ENCODE data around the gene MS4A8.

The MS4A8 gene

DNA sequence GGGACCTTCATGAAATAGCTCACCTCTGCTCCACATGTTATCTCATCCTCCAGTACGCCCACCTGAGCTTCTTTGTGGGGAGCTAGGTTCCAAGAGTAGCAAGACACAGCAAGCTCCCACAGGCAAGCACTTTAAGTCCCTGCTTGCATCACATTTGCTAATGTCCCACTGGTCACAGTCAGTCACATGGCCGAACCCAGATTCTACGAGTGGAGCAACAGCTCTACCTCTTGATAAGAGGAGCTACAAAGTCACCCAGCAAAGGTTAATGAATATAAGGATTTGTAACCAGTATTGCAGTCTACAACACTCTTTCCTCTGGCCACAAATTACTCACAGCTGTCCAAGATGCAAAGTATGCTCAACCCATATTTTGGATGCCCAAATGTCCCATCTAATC is 42.0 kb downstream of the MS4A8 start:
- Histone ChIP-seq H3K27ac (no peak overlapping the region), H3K4me1 (ENCODE audit: low read depth, poor library complexity, severe bottlenecking) (peaks cover 11% of the 10 kb centered on the region), H4K20me1 (ENCODE audit: insufficient read depth) (no peaks in the 10 kb centered on the region), H3K4me2 (no peak overlapping the region), H3K4me3 (IDR thresholded peaks at IDR 0.05; ENCODE audit: insufficient read depth, low read depth, low read length) (no peak overlapping the region), H3K36me3 (ENCODE audit: insufficient read depth) (no peaks in the 10 kb centered on the region), H2AFZ (ENCODE audit: low read depth) (no peak overlapping the region), H3K79me2 (ENCODE audit: insufficient read depth, low read depth) (no peaks in the 10 kb centered on the region), H3K9ac (no peak overlapping the region), H3K27me3 (ENCODE audit: insufficient read depth, low read depth) (no peaks in the 10 kb centered on the region)
- TF ChIP-seq, protein P1, sequence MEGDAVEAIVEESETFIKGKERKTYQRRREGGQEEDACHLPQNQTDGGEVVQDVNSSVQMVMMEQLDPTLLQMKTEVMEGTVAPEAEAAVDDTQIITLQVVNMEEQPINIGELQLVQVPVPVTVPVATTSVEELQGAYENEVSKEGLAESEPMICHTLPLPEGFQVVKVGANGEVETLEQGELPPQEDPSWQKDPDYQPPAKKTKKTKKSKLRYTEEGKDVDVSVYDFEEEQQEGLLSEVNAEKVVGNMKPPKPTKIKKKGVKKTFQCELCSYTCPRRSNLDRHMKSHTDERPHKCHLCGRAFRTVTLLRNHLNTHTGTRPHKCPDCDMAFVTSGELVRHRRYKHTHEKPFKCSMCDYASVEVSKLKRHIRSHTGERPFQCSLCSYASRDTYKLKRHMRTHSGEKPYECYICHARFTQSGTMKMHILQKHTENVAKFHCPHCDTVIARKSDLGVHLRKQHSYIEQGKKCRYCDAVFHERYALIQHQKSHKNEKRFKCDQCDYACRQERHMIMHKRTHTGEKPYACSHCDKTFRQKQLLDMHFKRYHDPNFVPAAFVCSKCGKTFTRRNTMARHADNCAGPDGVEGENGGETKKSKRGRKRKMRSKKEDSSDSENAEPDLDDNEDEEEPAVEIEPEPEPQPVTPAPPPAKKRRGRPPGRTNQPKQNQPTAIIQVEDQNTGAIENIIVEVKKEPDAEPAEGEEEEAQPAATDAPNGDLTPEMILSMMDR (conservative IDR thresholded peaks at IDR 0.05; ENCODE audit: low read depth, low read length) = no peak

DNA sequence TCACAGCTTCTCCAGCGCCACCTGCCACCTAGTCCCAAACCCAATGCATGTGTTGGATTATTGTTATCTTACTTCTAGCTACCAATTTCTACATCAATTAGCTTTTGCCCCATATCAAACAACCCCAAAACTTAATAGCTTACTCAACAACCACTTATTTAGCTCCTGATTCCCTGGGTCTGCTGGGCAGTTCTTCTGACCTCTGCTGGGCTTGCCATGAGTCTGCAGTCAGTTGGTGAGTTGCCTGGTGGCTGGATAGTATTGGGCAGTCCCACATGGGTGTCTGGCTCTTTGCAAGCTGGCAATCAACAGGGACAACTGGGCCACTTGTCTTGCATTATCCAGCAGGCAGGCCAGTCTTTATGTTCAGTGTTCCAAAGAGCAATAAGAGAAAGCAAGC is 43.6 kb downstream of the MS4A8 start:
- no peaks in the 10 kb centered on the region for H3K27me3 ChIP-seq (ENCODE audit: insufficient read depth, low read depth)
- H3K79me2 ChIP-seq (ENCODE audit: insufficient read depth, low read depth) = no peaks in the 10 kb centered on the region
- TF ChIP-seq, protein P1 (conservative IDR thresholded peaks at IDR 0.05; ENCODE audit: low read depth, low read length) = no peak
- no peaks in the 10 kb centered on the region for H4K20me1 ChIP-seq (ENCODE audit: insufficient read depth)
- H3K4me2 ChIP-seq = no peak overlapping the region
- no peak overlapping the region for H2AFZ ChIP-seq (ENCODE audit: low read depth)
- H3K9ac ChIP-seq = no peak overlapping the region
- H3K4me3 ChIP-seq (IDR thresholded peaks at IDR 0.05; ENCODE audit: insufficient read depth, low read depth, low read length) = no peak overlapping the region
- no peaks in the 10 kb centered on the region for H3K36me3 ChIP-seq (ENCODE audit: insufficient read depth)
- peaks cover 11% of the 10 kb centered on the region for H3K4me1 ChIP-seq (ENCODE audit: low read depth, poor library complexity, severe bottlenecking)
- no peak overlapping the region for H3K27ac ChIP-seq

DNA sequence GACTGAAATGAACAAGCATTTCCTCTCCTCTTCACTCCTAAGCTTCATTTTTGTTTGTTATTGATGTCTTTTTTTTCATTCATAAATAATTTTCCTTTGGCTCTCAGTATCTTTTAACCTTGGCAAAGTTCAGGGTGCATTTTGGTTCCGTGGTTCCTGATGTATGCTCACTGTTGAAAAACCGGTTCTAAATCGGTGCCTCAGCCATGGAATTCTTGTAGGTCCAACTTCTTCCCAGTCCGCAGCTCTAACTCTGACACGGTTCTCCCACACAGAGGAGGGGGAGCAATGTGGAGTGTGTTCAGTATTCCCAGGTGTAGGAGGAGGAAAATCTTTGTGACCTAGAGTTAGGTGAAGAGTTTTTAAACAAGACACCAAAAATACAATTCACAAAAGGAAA is 44.7 kb downstream of the MS4A8 start:
- no peaks in the 10 kb centered on the region for H4K20me1 ChIP-seq (ENCODE audit: insufficient read depth)
- no peaks in the 10 kb centered on the region for H3K27me3 ChIP-seq (ENCODE audit: insufficient read depth, low read depth)
- H3K36me3 ChIP-seq (ENCODE audit: insufficient read depth) = no peaks in the 10 kb centered on the region
- TF ChIP-seq, protein P1 (conservative IDR thresholded peaks at IDR 0.05; ENCODE audit: low read depth, low read length) = no peak
- H3K4me2 ChIP-seq = no peak overlapping the region
- no peak overlapping the region for H3K4me3 ChIP-seq (IDR thresholded peaks at IDR 0.05; ENCODE audit: insufficient read depth, low read depth, low read length)
- no peak overlapping the region for H3K9ac ChIP-seq
- H3K4me1 ChIP-seq (ENCODE audit: low read depth, poor library complexity, severe bottlenecking) = peaks cover 11% of the 10 kb centered on the region
- no peak overlapping the region for H2AFZ ChIP-seq (ENCODE audit: low read depth)
- H3K27ac ChIP-seq = no peak overlapping the region
- no peaks in the 10 kb centered on the region for H3K79me2 ChIP-seq (ENCODE audit: insufficient read depth, low read depth)

DNA sequence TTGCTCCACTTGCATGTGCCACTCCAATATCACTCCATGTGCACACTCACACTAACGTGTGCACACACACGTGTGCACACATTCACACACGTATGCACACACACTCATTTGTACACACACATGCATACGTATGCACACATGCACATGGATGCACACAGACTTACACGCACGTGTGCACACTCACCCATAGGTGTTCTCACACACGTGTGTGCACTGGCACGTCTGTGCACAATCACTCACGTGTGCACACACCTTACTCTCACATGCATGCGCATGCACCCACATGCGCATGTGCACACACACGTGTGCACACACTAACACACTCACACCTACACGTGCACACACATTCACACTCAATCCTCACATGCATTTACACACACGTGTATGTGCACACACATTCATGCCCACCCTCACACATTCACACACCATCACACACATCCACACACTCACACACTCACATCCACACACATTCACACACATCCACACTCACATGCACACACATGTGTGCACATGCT is 48.0 kb downstream of the MS4A8 start:
- Histone ChIP-seq H3K9ac (no peak overlapping the region), H3K4me1 (ENCODE audit: low read depth, poor library complexity, severe bottlenecking) (peaks cover 11% of the 10 kb centered on the region), H3K79me2 (ENCODE audit: insufficient read depth, low read depth) (no peaks in the 10 kb centered on the region), H4K20me1 (ENCODE audit: insufficient read depth) (no peaks in the 10 kb centered on the region), H3K27me3 (ENCODE audit: insufficient read depth, low read depth) (no peaks in the 10 kb centered on the region), H3K36me3 (ENCODE audit: insufficient read depth) (no peaks in the 10 kb centered on the region), H3K4me3 (IDR thresholded peaks at IDR 0.05; ENCODE audit: insufficient read depth, low read depth, low read length) (no peak overlapping the region), H3K4me2 (no peak overlapping the region), H3K27ac (no peak overlapping the region), H2AFZ (ENCODE audit: low read depth) (no peak overlapping the region)
- TF ChIP-seq, protein P1 (conservative IDR thresholded peaks at IDR 0.05; ENCODE audit: low read depth, low read length) = no peak

Data from KMS-11 (cell line).